Measurements from ENCODE around the gene RNF11. TPM values are rescaled to one million over a fixed set of nuclear protein-coding genes. Genes with fewer than 3 reads are reported as not detected.

The RNF11 gene
- total RNA-seq, 2 experiments from 2014 or later = 26.4 to 35.5 TPM

DNA sequence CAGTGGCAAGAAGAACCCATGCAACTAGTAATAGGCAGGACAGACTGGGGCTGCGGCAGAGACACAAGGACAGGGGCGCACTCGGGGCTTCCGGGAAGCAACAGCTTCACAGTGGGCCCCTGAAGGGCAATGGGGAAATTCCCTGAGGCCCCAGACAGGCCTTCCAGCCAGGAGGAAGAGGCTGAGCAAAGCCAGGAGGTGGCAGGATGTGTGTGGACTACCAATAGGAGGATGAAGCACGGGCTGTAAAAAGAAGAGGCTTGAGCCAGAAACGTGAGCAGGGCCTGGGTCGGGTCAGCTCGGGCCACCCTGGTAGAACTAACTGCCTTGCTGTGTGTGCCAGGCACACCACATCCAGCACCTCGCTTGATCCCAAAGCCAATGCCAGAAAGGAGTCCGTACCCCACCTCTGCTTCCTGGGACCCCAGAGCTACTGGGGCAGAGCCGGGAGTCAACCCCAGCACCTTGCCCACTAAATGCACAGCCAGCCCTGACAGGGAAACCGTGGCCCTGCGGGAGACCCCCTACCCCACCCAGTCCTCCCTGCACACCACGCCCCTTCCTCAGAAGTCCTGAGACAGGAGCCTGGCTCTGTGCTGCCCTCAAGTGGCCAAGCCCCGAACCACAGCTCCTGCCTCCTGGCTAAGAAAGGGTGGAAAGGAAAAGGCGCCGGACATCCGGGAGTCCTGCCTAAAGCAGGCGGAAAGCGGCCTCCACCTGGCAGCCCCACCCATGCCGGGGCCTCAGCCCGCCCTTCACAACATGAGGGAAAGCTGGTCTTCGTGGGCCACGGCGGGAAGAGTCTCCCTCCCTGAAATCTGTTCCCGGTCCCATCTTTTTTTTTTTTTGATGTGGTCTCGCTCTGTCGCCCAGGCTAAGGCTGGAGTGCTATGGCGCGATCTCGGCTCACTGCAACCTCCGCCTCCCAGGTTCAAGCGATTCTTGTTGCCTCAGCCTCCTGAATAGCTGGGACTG, 60.6 kb downstream of the RNF11 start:
- ATAC-seq (peak; percentile 76), DNase-seq (peak; percentile 84)
- Mint-ChIP-seq H3K27me3 (peaks cover 3% of the 10 kb centered on the region), H3K9me3 (ENCODE audit: low read depth) (no peaks in the 10 kb centered on the region), H3K4me3 (peak overlapping the region; percentile 58), H3K4me1 (peaks cover 37% of the 10 kb centered on the region), H3K27ac (peak overlapping the region; percentile 71), H3K36me3 (no peaks in the 10 kb centered on the region)
- CTCF ChIA-PET = interaction anchor here (0.5 to 3.4 kb wide), 35 partner anchors 9 to 1034 kb away, joined by 3 to 41 read pairs (median 5); partner anchors contain the start of genes RNF11 and TTC39A

DNA sequence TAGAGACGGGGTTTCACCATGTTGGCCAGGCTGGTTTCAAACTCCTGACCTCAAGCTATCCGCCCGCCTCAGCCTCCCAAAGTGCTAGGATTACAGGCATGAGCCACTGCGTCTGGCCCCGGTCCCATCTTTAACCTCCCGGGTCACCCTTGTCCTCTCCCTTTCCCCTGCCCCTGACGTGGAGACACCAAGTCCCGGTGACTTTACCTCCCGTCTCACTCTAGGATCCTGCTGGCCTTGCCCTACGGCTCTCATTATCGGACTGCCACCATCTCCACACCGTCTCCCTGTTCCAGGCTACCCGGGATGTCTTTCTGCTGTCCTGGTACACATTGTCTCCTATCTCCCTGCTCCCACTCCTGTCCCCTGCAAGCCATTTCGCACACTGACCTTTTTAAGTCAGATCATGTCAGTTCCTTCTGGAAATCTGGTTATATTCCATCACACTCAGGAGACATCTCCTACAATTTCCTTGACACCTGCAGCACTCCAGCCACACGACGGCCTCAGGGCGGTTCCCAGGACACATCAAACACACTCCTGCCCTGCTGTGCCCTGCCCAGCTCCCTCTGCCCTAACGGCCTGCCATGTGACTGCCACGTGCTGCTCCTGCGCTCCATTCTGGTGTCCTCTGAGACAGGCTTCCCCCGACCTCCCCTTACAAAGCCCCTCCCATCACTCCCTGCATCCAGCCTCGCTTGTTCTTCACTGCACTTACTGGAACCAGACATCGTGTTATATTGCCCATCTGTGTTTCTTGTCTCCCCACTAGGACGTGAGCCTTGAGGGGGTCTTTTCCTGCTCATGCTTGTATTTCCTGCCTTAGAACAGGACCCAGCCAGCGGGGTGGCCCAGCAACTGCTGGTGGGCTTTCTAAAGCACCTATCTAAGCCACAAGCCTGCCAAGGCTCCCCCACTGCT, 61.6 kb downstream of the RNF11 start:
- no peak for ATAC-seq
- Mint-ChIP-seq H3K27ac (peak overlapping the region; percentile 60), H3K36me3 (no peaks in the 10 kb centered on the region), H3K4me3 (peak overlapping the region; percentile 58), H3K4me1 (peaks cover 40% of the 10 kb centered on the region), H3K9me3 (ENCODE audit: low read depth) (no peaks in the 10 kb centered on the region), H3K27me3 (peaks cover 3% of the 10 kb centered on the region)
- no peak for DNase-seq
- CTCF ChIA-PET = interaction anchor here (0.5 to 3.4 kb wide), 32 partner anchors 9 to 870 kb away, joined by 3 to 41 read pairs (median 5); partner anchors contain the start of genes RNF11 and TTC39A

DNA sequence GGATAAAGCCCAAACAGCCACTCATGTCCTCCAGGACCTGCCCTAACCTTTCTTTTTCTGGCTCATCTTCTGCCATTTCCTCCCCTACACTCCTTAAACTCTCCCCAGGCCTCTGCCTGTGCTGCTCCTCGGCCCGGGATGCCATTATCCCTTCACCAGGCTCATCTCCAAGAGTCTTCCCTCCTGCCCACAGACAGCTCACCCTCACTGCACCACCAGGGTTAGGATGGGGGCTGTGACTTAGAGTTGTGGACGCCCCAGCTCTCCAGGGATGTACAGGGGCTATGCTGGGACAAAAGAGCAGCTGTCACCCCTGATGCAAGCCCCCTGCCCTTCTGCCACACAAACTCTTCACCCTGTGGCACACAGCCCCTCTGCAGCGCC, 62.2 kb downstream of the RNF11 start:
- Mint-ChIP-seq H3K4me3 (no peak overlapping the region), H3K36me3 (no peaks in the 10 kb centered on the region), H3K27ac (no peak overlapping the region), H3K27me3 (peaks cover 3% of the 10 kb centered on the region), H3K9me3 (ENCODE audit: low read depth) (no peaks in the 10 kb centered on the region), H3K4me1 (peaks cover 40% of the 10 kb centered on the region)
- ATAC-seq = no peak
- no peak for DNase-seq
- CTCF ChIA-PET = no interaction called here

DNA sequence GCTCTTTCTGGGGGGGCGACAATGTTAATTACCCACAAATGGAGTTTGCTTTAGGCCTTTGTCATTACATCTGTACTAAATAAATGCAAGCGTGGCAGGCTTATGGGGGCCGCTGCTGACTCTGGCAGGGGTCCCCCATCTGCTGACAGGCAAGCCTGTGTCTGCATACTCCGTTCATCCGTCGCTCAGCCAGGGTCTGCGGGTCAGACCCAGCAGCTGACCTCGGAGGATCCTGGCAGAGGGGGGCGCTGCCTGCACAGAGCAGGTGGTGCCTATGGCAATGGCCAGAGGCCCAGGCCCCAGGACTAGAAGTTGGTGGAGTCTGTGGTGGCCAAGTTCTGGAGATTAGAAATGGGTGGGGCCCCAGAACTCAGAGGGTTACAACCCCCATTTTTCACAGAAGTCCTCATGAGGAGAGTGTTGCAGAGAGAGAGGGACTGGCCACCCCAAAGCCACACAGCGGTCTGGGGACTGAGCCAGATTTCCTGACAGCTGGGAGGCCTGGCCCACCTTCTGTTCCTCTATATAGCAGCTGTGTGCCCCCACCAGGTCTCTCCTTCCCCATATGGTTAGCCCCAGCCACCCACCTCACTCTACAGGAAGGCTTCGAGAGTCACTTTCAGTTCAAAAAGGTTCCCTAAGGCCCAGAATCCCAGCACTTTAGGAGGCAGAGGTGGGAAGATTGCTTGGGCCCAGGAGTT, 63.3 kb downstream of the RNF11 start:
- Mint-ChIP-seq H3K36me3 (no peaks in the 10 kb centered on the region), H3K27ac (no peak overlapping the region), H3K4me3 (no peak overlapping the region), H3K4me1 (peaks cover 45% of the 10 kb centered on the region), H3K9me3 (ENCODE audit: low read depth) (no peaks in the 10 kb centered on the region), H3K27me3 (peaks cover 3% of the 10 kb centered on the region)
- ATAC-seq = no peak
- CTCF ChIA-PET = no interaction called here
- no peak for DNase-seq

DNA sequence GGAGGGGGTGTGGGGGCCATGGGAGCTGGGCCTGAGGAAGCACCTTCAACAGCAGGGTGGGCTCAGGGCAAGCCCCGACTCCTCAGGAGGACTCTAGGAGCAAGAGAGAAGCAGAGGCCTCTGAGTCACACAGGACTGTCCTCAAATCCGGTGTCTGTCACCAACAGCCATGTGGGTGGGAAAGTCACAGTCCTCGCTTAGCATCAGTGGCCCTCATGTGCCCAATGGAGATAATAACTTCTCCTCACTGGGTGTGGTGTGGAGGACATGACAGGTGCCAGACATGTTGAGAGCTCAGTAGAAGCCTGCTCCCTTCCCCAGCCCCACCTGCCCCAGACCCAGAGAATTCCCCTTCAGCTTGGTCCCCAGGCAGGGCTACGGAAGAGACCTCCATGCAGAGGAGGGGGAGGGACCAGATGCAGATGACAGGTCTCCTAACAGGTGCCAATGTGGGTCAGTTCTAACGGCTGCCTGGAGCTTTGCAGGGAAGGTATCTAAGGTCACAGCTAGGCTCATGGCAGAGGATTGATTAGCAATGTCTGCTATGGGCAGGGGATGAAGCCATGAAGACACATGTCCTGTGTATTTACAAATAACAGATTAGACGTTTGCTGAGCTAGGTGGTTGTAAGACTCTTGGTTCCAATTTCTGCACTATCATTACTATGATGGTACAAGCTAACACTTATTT, 64.1 kb downstream of the RNF11 start:
- Mint-ChIP-seq H3K9me3 (ENCODE audit: low read depth) (no peaks in the 10 kb centered on the region), H3K36me3 (no peaks in the 10 kb centered on the region), H3K27me3 (peaks cover under 1% of the 10 kb centered on the region), H3K4me1 (peaks cover 38% of the 10 kb centered on the region), H3K4me3 (no peak overlapping the region), H3K27ac (no peak overlapping the region)
- ATAC-seq = no peak
- DNase-seq = no peak
- CTCF ChIA-PET = interaction anchor here (0.7 kb wide), 1 partner anchor 236 kb away, joined by 3 read pairs; no protein-coding TSS in a partner anchor

DNA sequence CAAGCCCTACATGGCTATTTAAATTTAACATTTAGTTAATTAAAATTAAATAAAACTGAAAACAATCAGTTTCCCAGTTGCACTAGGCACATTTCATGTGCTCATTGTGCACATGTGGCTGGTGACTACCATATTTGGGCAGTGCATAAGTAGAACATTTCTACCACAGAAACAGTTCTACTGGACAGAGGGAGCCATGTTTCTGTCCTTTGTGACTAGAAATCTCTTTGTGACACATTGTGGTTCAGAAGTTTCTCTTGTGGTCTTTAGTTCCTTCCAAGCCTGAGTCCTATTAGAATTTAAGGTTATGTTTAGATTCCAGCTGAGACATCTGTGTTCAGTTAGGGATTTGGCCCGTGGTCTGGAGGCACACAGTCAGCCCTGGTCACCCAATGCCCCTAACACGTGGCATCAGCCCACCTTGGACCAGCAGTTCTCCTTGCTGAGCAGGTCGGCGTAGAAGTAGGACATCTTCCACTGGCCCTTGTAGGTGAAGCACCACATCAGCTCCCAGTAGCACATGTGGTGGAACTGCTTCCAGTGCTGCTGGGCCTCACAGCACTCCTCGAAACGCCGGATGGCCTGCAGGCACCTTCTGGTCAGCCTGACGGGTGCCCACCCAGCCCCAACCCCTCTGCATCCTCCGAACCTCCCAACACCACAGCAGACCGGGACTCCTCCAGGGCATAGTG, 65.2 kb downstream of the RNF11 start:
- Mint-ChIP-seq H3K9me3 (ENCODE audit: low read depth) (no peaks in the 10 kb centered on the region), H3K4me3 (no peak overlapping the region), H3K4me1 (peaks cover 31% of the 10 kb centered on the region), H3K36me3 (no peaks in the 10 kb centered on the region), H3K27me3 (no peaks in the 10 kb centered on the region), H3K27ac (no peak overlapping the region)
- no peak for ATAC-seq
- DNase-seq = no peak
- CTCF ChIA-PET = no interaction called here

DNA sequence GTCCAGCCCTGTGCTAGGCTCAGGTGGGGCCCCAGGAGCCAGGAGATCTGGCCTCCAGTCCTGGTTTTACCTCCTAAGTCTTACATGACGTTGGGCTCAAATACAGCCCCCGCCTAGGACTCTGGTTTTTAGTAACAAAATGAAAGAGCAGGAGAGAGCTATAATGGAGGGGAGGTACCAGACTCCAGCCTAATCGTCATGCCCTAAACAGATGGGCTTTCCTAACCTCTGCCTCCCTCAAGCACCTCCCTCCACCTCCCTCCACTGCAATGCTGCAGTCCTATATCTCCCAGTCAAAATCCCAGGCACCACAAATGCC, 65.7 kb downstream of the RNF11 start:
- H3K27ac Mint-ChIP-seq = no peak overlapping the region

DNA sequence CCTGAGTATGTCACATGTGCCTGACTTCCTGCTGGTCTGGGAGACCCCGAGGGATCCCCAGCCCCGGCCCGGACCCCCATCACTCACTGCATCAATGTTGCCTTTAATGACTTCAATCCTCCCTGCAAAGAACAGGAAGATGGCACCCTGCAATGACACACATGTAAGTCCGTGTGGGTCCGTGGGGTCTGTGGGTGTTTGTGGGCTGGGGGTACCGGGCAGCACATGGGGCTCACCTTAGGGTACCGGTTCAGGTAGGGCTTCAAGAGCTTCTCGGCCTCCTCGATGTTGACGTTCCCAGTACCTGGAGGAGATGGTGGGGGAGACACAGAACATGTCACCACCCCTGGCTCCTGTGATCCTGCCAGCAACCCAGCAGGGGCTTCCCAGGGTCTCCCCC, 66.2 kb downstream of the RNF11 start:
- CTCF ChIA-PET = no interaction called here
- Mint-ChIP-seq H3K4me1 (peaks cover 22% of the 10 kb centered on the region), H3K9me3 (ENCODE audit: low read depth) (no peaks in the 10 kb centered on the region), H3K27me3 (no peaks in the 10 kb centered on the region), H3K36me3 (no peaks in the 10 kb centered on the region), H3K27ac (no peak overlapping the region), H3K4me3 (no peak overlapping the region)
- ATAC-seq (no peak), DNase-seq (no peak)

More for the DNA sequence above, 65.7 kb downstream of the RNF11 start:
- DNase-seq = no peak
- Mint-ChIP-seq H3K4me1 (peaks cover 26% of the 10 kb centered on the region), H3K36me3 (no peaks in the 10 kb centered on the region), H3K9me3 (ENCODE audit: low read depth) (no peaks in the 10 kb centered on the region), H3K4me3 (no peak overlapping the region), H3K27me3 (no peaks in the 10 kb centered on the region)
- no peak for ATAC-seq
- CTCF ChIA-PET = no interaction called here

DNA sequence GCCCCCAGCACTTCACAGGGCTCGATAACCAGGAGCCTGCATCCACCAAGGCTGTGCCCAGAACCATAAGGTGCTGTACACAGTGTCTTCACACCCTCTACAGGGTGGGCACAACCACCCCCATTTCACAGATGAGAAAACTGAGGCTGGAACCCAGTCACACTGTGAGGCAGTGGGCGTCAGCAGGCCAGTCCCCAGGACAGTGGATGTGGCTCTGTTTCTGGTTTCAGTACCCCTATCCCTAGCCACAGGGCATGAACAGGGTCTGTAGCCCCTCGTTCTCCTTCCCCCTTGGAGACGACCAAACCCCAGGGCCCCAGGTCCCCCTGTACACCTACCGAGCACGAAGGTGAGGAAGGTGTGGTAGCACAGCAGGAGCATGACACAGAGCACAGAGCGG, 66.7 kb downstream of the RNF11 start:
- Mint-ChIP-seq H3K36me3 (no peaks in the 10 kb centered on the region), H3K27ac (no peak overlapping the region), H3K9me3 (ENCODE audit: low read depth) (no peaks in the 10 kb centered on the region), H3K4me1 (peaks cover 19% of the 10 kb centered on the region), H3K27me3 (no peaks in the 10 kb centered on the region), H3K4me3 (no peak overlapping the region)
- no peak for DNase-seq
- ATAC-seq = no peak
- CTCF ChIA-PET = no interaction called here

DNA sequence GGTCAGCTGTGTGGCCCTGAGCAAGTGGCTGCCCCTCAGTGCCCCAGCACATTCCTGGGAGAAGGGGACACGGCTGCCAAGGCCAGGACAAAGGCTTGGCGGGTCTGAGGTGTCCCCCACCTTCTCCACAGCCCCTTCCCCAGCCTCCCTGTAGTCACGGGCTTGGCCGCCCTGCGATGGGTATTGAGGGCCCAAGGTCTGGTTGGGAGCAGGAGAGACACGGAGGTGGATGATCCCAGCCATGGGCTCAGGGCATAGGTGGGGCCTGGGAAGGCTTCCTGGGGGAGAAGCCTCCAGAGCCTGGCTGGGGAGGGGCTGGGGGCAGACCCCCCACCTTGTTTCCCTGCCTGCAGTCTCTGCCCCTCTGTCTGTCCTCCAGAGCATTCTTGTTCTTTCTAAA, 67.2 kb downstream of the RNF11 start:
- Mint-ChIP-seq H3K4me3 (no peak overlapping the region), H3K36me3 (no peaks in the 10 kb centered on the region), H3K27ac (peak overlapping the region; percentile 54), H3K4me1 (peaks cover 19% of the 10 kb centered on the region), H3K27me3 (no peaks in the 10 kb centered on the region), H3K9me3 (ENCODE audit: low read depth) (no peaks in the 10 kb centered on the region)
- ATAC-seq (no peak), DNase-seq (no peak)
- CTCF ChIA-PET = no interaction called here

DNA sequence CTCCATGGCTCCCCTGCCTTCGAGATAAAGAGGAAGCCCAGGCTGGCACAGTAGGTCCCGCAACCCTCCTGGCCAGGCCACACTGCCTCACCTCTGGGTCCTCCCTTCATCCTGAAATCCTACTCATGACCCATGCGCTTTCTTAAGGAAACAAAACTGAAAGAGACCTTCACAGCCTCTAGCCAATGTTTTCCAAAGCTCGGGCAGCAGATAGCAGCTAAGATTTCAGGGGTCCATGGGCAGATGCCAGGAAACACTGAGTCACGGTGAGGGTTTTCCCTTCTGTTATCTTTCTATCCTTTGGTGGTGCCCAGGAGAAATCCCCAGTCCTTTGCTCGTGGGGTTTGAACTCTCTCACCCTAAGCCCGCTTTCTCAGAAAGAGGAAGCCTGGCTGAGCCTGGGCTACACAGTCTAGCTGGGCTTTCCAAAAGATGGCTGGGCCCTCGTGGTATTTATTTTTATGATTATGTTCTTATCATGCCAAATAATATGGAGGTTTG, 67.7 kb downstream of the RNF11 start:
- peak overlapping the region; percentile 54 for H3K27ac Mint-ChIP-seq
- no peaks in the 10 kb centered on the region for H3K27me3 Mint-ChIP-seq
- H3K4me1 Mint-ChIP-seq = peaks cover 19% of the 10 kb centered on the region
- DNase-seq = no peak
- CTCF ChIA-PET = interaction anchor here (2.0 kb wide), 1 partner anchor 9 kb away, joined by 6 read pairs; no protein-coding TSS in a partner anchor
- H3K4me3 Mint-ChIP-seq = no peak overlapping the region
- no peaks in the 10 kb centered on the region for H3K36me3 Mint-ChIP-seq
- H3K9me3 Mint-ChIP-seq (ENCODE audit: low read depth) = no peaks in the 10 kb centered on the region
- no peak for ATAC-seq

DNA sequence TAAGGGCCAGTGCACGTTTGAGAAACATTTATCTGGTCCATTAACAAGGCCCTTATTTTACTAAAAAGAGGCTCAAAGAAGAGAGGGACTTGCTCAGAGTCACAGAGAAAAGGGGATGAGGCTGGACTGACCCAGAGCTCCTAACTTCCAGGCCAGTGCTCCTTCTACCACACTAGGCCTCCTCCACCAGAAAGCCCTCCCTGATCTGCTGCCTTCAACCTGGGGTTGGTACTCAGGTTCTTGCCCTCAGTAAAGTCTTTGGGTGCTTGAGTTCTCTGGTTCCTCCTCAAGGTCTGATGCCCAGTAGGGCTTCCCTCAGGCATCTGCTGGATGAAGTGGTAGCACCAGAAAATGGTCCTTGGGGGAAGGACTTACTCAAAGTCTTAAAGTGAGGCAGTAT, 68.3 kb downstream of the RNF11 start:
- ATAC-seq (no peak), DNase-seq (no peak)
- H3K9me3 Mint-ChIP-seq (ENCODE audit: low read depth) = no peaks in the 10 kb centered on the region
- H3K36me3 Mint-ChIP-seq = no peaks in the 10 kb centered on the region
- H3K27me3 Mint-ChIP-seq = no peaks in the 10 kb centered on the region
- H3K27ac Mint-ChIP-seq = no peak overlapping the region
- CTCF ChIA-PET = interaction anchor here (2.0 kb wide), 1 partner anchor 9 kb away, joined by 6 read pairs; no protein-coding TSS in a partner anchor
- no peak overlapping the region for H3K4me3 Mint-ChIP-seq
- peaks cover 19% of the 10 kb centered on the region for H3K4me1 Mint-ChIP-seq
